ENCODE results near the gene EHD1. TPM values are rescaled to one million over a fixed set of nuclear protein-coding genes. Genes with fewer than 3 reads are reported as not detected.

EHD1 gene
- polyA plus RNA-seq, 1 donor (not counting 4 experiments of a cell fraction or from before 2014, with no cell fraction given), result 73.9 TPM

- Histone ChIP-seq H3K9me3 (ENCODE audit: control insufficient read depth, low read depth, low read length) (no peaks in the 10 kb centered on the region), H3K4me3 (ENCODE audit: control insufficient read depth in 2 of 3, extremely low read depth in 1 of 3, insufficient read depth in 2 of 3, low read depth in 1 of 3, low read length in 3 of 3) (peak overlapping the region; percentile 69 to 90 (median 79)), H3K27ac (ENCODE audit: control insufficient read depth, insufficient read depth, low read length) (no peak overlapping the region), H3K27me3 (ENCODE audit: control insufficient read depth, extremely low read depth, insufficient read depth, low read length) (no peaks in the 10 kb centered on the region), H2AFZ (ENCODE audit: control insufficient read depth, low read length) (no peak overlapping the region), H3K4me1 (ENCODE audit: control insufficient read depth, extremely low read depth, insufficient read depth, low read length) (peaks cover 4% of the 10 kb centered on the region), H3K79me2 (ENCODE audit: control insufficient read depth, insufficient read depth, low read length) (no peaks in the 10 kb centered on the region), H3K4me2 (ENCODE audit: control insufficient read depth, extremely low read depth, insufficient read depth, low read depth, low read length) (peak overlapping the region; percentile 86), H3K9me1 (ENCODE audit: control insufficient read depth, extremely low read depth, insufficient read depth, low read length) (no peaks in the 10 kb centered on the region), H4K20me1 (ENCODE audit: control insufficient read depth, extremely low read depth, insufficient read depth, low read length) (no peaks in the 10 kb centered on the region), H3K36me3 (ENCODE audit: control insufficient read depth in 2 of 2, extremely low read depth in 1 of 2, insufficient read depth in 2 of 2, low read length in 2 of 2) (peaks cover 14 to 17% of the 10 kb centered on the region in 2 experiments), H3K9ac (ENCODE audit: control insufficient read depth, extremely low read depth, insufficient read depth, low read length) (peak overlapping the region; percentile 79)
- no peak for FAIRE-seq
- TF ChIP-seq CTCF (optimal IDR thresholded peaks at IDR 0.05 in 1 of 3, IDR thresholded peaks at IDR 0.05 in 1 of 3, conservative IDR thresholded peaks at IDR 0.05 in 1 of 3; ENCODE audit: extremely low read depth in 1 of 3, insufficient read depth in 2 of 3, low read length in 3 of 3) (no peak), EZH2 (IDR thresholded peaks at IDR 0.05; ENCODE audit: low read length) (no peak)
- dilution Hi-C loops (cut with MboI; ENCODE audit: extremely low pct_ligation_motif_present, low sequenced_read_pairs), result no loop called here
- no peak for DNase-seq (ENCODE audit: low read depth, low spot score)
Measured at GRCh38 chr11:64925536-64926436, 47.4 kb upstream of the EHD1 start.

DNA sequence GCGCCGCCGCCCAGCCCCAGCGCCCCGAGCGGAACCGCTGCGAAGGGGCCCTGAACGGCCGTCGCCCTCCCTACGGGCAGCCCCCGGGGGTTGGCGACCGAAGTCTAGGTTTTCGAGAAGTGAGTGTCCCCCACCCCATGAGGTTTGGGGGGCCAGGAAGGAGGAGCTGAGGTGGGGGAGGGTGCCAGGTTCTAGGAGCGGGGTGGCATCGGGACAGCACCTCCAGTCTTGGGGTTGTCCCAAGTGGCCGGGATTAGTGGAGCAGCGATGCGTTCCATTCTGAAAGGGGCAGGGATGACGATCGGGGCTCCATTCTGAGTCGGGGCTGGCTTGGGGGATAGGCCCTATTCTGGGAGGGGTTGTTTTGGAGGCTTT, 46.5 kb upstream of the EHD1 start:
- TF ChIP-seq CTCF (optimal IDR thresholded peaks at IDR 0.05 in 1 of 3, IDR thresholded peaks at IDR 0.05 in 1 of 3, conservative IDR thresholded peaks at IDR 0.05 in 1 of 3; ENCODE audit: extremely low read depth in 1 of 3, insufficient read depth in 2 of 3, low read length in 3 of 3) (no peak), EZH2 (IDR thresholded peaks at IDR 0.05; ENCODE audit: low read length) (no peak)
- peak overlapping the region; percentile 86 for H3K4me2 ChIP-seq (ENCODE audit: control insufficient read depth, extremely low read depth, insufficient read depth, low read depth, low read length)
- H3K9me1 ChIP-seq (ENCODE audit: control insufficient read depth, extremely low read depth, insufficient read depth, low read length), result no peaks in the 10 kb centered on the region
- H3K4me3 ChIP-seq (ENCODE audit: control insufficient read depth in 2 of 3, extremely low read depth in 1 of 3, insufficient read depth in 2 of 3, low read depth in 1 of 3, low read length in 3 of 3), result peak overlapping the region; percentile 69 to 90 (median 79)
- dilution Hi-C loops (cut with MboI; ENCODE audit: extremely low pct_ligation_motif_present, low sequenced_read_pairs), result no loop called here
- H3K36me3 ChIP-seq (ENCODE audit: control insufficient read depth in 2 of 2, extremely low read depth in 1 of 2, insufficient read depth in 2 of 2, low read length in 2 of 2), result peaks cover 7 to 14% of the 10 kb centered on the region in 2 experiments
- H3K79me2 ChIP-seq (ENCODE audit: control insufficient read depth, insufficient read depth, low read length), result no peaks in the 10 kb centered on the region
- peak overlapping the region; percentile 33 for H2AFZ ChIP-seq (ENCODE audit: control insufficient read depth, low read length)
- no peaks in the 10 kb centered on the region for H3K9me3 ChIP-seq (ENCODE audit: control insufficient read depth, low read depth, low read length)
- FAIRE-seq (no peak), DNase-seq (ENCODE audit: low read depth, low spot score) (no peak)
- peak overlapping the region; percentile 79 for H3K9ac ChIP-seq (ENCODE audit: control insufficient read depth, extremely low read depth, insufficient read depth, low read length)
- no peaks in the 10 kb centered on the region for H3K27me3 ChIP-seq (ENCODE audit: control insufficient read depth, extremely low read depth, insufficient read depth, low read length)
- H3K4me1 ChIP-seq (ENCODE audit: control insufficient read depth, extremely low read depth, insufficient read depth, low read length), result peaks cover 4% of the 10 kb centered on the region
- peak overlapping the region; percentile 89 for H3K27ac ChIP-seq (ENCODE audit: control insufficient read depth, insufficient read depth, low read length)
- H4K20me1 ChIP-seq (ENCODE audit: control insufficient read depth, extremely low read depth, insufficient read depth, low read length), result no peaks in the 10 kb centered on the region
